SK-N-SH (cell line): ENCODE data around the gene AGGF1. TPM values are rescaled to one million over a fixed set of nuclear protein-coding genes. Genes with fewer than 3 reads are reported as not detected.
"Not testable (repeated sequence)": the region's sequence is repeated elsewhere in the genome, so short reads cannot be mapped to it uniquely, and the experiment has no call there.

Experiments
- CTCF ChIA-PET: fragments of 300-600, 350-600 bp; formaldehyde crosslinking; extraction: SDS; loops from one replicate; lab custom pipeline; 2021; lab: Yijun Ruan, JAX
- POLR2A ChIA-PET: fragments of 350-600 bp; sonication (Branson Sonifier 250); formaldehyde crosslinking; extraction: SDS; loops from one replicate; lab custom pipeline; 2020; ENCODE audit warnings: antibody characterized with exemption, inconsistent platforms; lab: Yijun Ruan, JAX
- DNase-seq: peaks from one replicate; pipeline ENCODE4 v3.0.0; 2012
- H2AFZ ChIP-seq: fragments of 200-600 bp; sonication (generic); 2 replicates; pipeline ENCODE4 v1.8.1; 2016; ENCODE audit warnings: antibody characterized with exemption, mild to moderate bottlenecking, low read depth
- H3F3A ChIP-seq: fragments of 200-600 bp; sonication (generic); replicated peaks from 2 replicates; pipeline ENCODE3; 2016; ENCODE audit warnings: antibody characterized with exemption, mild to moderate bottlenecking; ENCODE audit not compliant: insufficient read depth
- H3K27ac ChIP-seq, 2 experiments: fragments of 200-500 bp in 1 of 2; fragments of 200-600 bp in 1 of 2; sonication (Bioruptor generic) in 1 of 2; sonication (generic), shearing (Covaris generic) in 1 of 2; 2 replicates each; pipeline versions ENCODE4 v1.5.1 to v1.6.1; 2014 to 2016; ENCODE audit warnings: low read depth in 2 of 2, inconsistent platforms in 1 of 2, low read length in 1 of 2, mild to moderate bottlenecking in 1 of 2, mixed read lengths in 1 of 2
- H3K27me3 ChIP-seq: fragments of 200-600 bp; sonication (generic), shearing (Covaris generic); 2 replicates; pipeline ENCODE4 v1.6.1; 2016; ENCODE audit warnings: mixed run types; ENCODE audit not compliant: insufficient read depth
- H3K36me3 ChIP-seq, 2 experiments: fragments of 200-500 bp in 1 of 2; fragments of 200-600 bp in 1 of 2; sonication (Bioruptor generic) in 1 of 2; sonication (generic) in 1 of 2; replicated peaks in 1 of 2; 2 replicates each; pipeline versions ENCODE3 to v1.5.1; 2014 to 2016; ENCODE audit warnings: low read length in 1 of 2, mild to moderate bottlenecking in 1 of 2; ENCODE audit not compliant: insufficient read depth in 2 of 2, control insufficient read depth in 1 of 2
- H3K4me1 ChIP-seq, 2 experiments: fragments of 200-500 bp in 1 of 2; fragments of 200-600 bp in 1 of 2; sonication (Bioruptor generic) in 1 of 2; sonication (generic), shearing (Covaris generic) in 1 of 2; 2 replicates each; pipeline versions ENCODE4 v1.5.1 to v1.6.1; 2014 to 2016; ENCODE audit warnings: low read depth in 1 of 2, low read length in 1 of 2, mixed run types in 1 of 2; ENCODE audit not compliant: insufficient read depth in 2 of 2, control insufficient read depth in 1 of 2
- H3K4me2 ChIP-seq: fragments of 200-600 bp; sonication (generic), shearing (Covaris generic); 2 replicates; pipeline ENCODE4 v1.6.1; 2017; ENCODE audit warnings: mixed run types
- H3K4me3 ChIP-seq, 2 experiments: fragments of 200-500 bp in 1 of 2; fragments of 200-600 bp in 1 of 2; sonication (Bioruptor generic) in 1 of 2; sonication (generic), shearing (Covaris generic) in 1 of 2; 2 replicates each; pipeline versions ENCODE4 v1.5.1 to v1.8.1; 2014 to 2016; ENCODE audit warnings: low read depth in 2 of 2, inconsistent platforms in 1 of 2, low read length in 1 of 2, mild to moderate bottlenecking in 1 of 2, mixed read lengths in 1 of 2, moderate library complexity in 1 of 2
- H3K79me2 ChIP-seq: fragments of 200-600 bp; sonication (generic); 2 replicates; pipeline ENCODE4 v1.8.1; 2017; ENCODE audit warnings: mild to moderate bottlenecking; ENCODE audit not compliant: insufficient read depth
- H3K9ac ChIP-seq: fragments of 200-600 bp; sonication (generic); 2 replicates; pipeline ENCODE4 v1.6.1; 2017; ENCODE audit warnings: mixed run types
- H3K9me2 ChIP-seq: fragments of 200-600 bp; sonication (generic); 2 replicates; pipeline ENCODE4 v1.6.1; 2017; ENCODE audit warnings: mixed run types
- H3K9me3 ChIP-seq: fragments of 200-600 bp; sonication (generic); 2 replicates; pipeline ENCODE4 v1.6.1; 2017; ENCODE audit warnings: mixed run types, mild to moderate bottlenecking, moderate library complexity
- H4K20me1 ChIP-seq: fragments of 200-600 bp; sonication (generic); 2 replicates; pipeline ENCODE4 v1.6.1; 2017; ENCODE audit warnings: mild to moderate bottlenecking, mixed run types; ENCODE audit not compliant: insufficient read depth
- FOXJ3 ChIP-seq: sonication (generic); formaldehyde crosslinking; IDR thresholded peaks from 2 replicates; pipeline ENCODE4 v1.5.1; 2020; ENCODE audit warnings: mild to moderate bottlenecking, missing genetic modification reagents
- RXRA ChIP-seq: IDR thresholded peaks from 2 replicates; pipeline ENCODE4 v1.4.0; 2012; ENCODE audit warnings: low read depth, mild to moderate bottlenecking, borderline replicate concordance
- SIN3A ChIP-seq: IDR thresholded peaks from 2 replicates; pipeline ENCODE4 v1.6.1; 2012; ENCODE audit warnings: low read depth, mild to moderate bottlenecking, low read length, moderate library complexity, borderline replicate concordance
- TAF1 ChIP-seq: IDR thresholded peaks from 2 replicates; pipeline ENCODE4 v1.6.1; 2012; ENCODE audit warnings: low read depth, mild to moderate bottlenecking, low read length, moderate library complexity, borderline replicate concordance
- WGBS: methylation state at CpG from one replicate; pipeline ENCODE4 v1.1.6; 2017; ENCODE audit warnings: low lambda C conversion rate; 5-methylcytosine and 5-hydroxymethylcytosine counted together
- polyA plus RNA-seq, 3 experiments: library from polyadenylated mRNA; depleted of rRNA; stranded (reverse); fragments of >200 nt; gene quantifications; 2 replicates each; pipeline ENCODE4 v1.2.3, GENCODE V29; 2012
- TF ChIP-seq, protein P1 (sequence below): IDR thresholded peaks from 2 replicates; pipeline ENCODE4 v1.4.0; 2012; ENCODE audit warnings: low read depth
- TF ChIP-seq, protein P2 (sequence below): IDR thresholded peaks from 2 replicates; pipeline ENCODE4 v1.4.0; 2012; ENCODE audit warnings: low read depth, borderline replicate concordance
- TF ChIP-seq, protein P3 (sequence below): fragments of 150-350 bp; IDR thresholded peaks from 2 replicates; pipeline ENCODE4 v1.6.1; 2016; ENCODE audit warnings: mild to moderate bottlenecking, low read depth, low read length
- TF ChIP-seq, protein P4 (sequence below): IDR thresholded peaks from 2 replicates; pipeline ENCODE4; 2012

The AGGF1 gene
- polyA plus RNA-seq, 1 of the 3 experiments (the other 2 are of a cell fraction): 9.8 TPM

DNA sequence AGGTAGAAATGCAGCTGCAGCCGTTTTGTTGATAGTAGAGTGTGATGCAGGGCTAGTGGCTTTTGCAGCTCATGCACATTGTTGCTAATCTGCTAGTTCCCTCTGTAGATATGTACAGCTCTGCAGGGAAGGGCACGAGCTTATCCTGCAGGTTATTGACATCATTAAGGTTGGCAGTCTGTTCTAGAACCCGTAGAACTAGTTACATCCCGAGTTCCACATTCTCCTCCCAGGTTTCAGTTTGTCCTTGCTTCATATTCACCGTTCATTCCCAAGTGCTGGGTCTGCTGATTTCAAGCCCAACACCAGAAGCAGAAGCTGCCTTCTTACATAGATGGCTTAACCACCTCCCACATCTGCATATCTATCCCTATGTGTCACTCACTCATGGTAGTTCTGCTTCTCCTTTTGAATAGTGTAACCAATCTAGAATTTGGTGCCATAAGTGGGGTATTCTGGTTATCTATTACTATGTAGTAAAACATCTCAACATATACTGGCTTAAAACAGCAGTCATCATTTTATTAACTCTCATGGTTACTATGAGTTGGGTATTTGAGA lies 39.2 kb upstream of the AGGF1 start:
- Histone ChIP-seq H3K4me3 (no peak overlapping the region), H3K27me3 (no peaks in the 10 kb centered on the region), H4K20me1 (no peaks in the 10 kb centered on the region), H3K4me1 (no peaks in the 10 kb centered on the region; a peak in 1 of 4 replicates), H3K9me2 (no peaks in the 10 kb centered on the region), H3K79me2 (no peaks in the 10 kb centered on the region), H3K9ac (no peak overlapping the region), H3K36me3 (no peaks in the 10 kb centered on the region), H3K4me2 (no peak overlapping the region), H3K27ac (no peak overlapping the region), H3F3A (no peaks in the 10 kb centered on the region), H2AFZ (no peak overlapping the region), H3K9me3 (no peaks in the 10 kb centered on the region)
- TF ChIP-seq, protein P1, sequence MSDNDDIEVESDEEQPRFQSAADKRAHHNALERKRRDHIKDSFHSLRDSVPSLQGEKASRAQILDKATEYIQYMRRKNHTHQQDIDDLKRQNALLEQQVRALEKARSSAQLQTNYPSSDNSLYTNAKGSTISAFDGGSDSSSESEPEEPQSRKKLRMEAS: no peak
- ChIA-PET POLR2A (no interaction called here), CTCF (interaction anchor here (1.5 kb wide), 1 partner anchor 28 kb away, joined by 4 read pairs; no protein-coding TSS in a partner anchor)
- DNase-seq: no peak
- 43% methylated on average over 5 of the region's 5 CpGs for WGBS

DNA sequence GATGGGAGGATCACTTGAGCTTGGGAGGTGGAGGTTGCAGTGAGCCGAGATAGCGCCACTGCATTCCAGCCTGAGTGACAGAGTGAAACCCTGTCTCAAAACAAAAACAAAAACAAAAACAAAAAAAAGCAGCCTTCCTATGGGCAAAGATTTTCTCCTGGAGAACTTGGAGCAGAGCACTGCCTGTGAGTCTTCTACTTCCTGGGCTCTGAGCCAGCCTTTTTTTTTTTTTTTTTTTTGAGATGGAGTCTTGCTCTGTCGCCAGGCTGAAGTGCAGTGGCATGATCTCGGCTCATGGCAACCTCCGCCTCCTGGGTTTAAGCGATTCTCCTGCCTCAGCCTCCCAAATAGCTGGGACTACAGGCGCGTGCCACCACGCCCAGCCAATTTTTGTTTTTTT lies 36.8 kb upstream of the AGGF1 start:
- H3K27me3 ChIP-seq, POLR2A ChIA-PET: not testable (repeated sequence)
- WGBS: 84% methylated on average over 9 of the region's 9 CpGs

DNA sequence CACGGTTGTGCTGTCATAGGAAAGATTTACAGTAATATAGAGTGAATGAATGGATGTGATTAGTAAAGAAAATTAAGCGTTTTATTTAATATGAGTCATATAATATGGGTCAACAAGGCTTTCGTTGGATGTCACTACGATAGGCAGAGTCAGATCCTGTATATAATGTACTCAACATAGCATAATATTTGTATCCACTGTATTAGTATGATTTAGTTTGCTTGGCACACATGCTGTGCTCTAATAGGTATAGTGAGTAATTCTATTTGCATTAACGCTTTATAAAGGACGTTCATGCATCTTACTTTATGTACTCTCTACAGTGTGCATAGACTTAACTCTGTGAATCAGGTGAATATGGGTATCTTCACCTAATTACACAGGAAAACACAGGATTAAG lies 35.9 kb upstream of the AGGF1 start:
- Histone ChIP-seq H3K9me2 (no peaks in the 10 kb centered on the region), H3K9me3 (no peaks in the 10 kb centered on the region), H3K36me3 (no peaks in the 10 kb centered on the region), H3K27ac (no peak overlapping the region), H3K4me1 (no peaks in the 10 kb centered on the region), H3F3A (no peaks in the 10 kb centered on the region), H4K20me1 (no peaks in the 10 kb centered on the region), H3K4me3 (no peak overlapping the region), H3K27me3 (no peaks in the 10 kb centered on the region), H2AFZ (no peak overlapping the region), H3K9ac (no peak overlapping the region), H3K4me2 (no peak overlapping the region), H3K79me2 (no peaks in the 10 kb centered on the region)
- WGBS: 61% methylated on average over 6 of the region's 6 CpGs
- no peak for DNase-seq
- TF ChIP-seq TAF1 (no peak), SIN3A (no peak), FOXJ3 (CRISPR knock-in tag) (no peak), RXRA (no peak)
- TF ChIP-seq, protein P2, sequence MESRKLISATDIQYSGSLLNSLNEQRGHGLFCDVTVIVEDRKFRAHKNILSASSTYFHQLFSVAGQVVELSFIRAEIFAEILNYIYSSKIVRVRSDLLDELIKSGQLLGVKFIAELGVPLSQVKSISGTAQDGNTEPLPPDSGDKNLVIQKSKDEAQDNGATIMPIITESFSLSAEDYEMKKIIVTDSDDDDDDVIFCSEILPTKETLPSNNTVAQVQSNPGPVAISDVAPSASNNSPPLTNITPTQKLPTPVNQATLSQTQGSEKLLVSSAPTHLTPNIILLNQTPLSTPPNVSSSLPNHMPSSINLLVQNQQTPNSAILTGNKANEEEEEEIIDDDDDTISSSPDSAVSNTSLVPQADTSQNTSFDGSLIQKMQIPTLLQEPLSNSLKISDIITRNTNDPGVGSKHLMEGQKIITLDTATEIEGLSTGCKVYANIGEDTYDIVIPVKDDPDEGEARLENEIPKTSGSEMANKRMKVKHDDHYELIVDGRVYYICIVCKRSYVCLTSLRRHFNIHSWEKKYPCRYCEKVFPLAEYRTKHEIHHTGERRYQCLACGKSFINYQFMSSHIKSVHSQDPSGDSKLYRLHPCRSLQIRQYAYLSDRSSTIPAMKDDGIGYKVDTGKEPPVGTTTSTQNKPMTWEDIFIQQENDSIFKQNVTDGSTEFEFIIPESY: no peak
- TF ChIP-seq, protein P1: no peak
- TF ChIP-seq, protein P3, sequence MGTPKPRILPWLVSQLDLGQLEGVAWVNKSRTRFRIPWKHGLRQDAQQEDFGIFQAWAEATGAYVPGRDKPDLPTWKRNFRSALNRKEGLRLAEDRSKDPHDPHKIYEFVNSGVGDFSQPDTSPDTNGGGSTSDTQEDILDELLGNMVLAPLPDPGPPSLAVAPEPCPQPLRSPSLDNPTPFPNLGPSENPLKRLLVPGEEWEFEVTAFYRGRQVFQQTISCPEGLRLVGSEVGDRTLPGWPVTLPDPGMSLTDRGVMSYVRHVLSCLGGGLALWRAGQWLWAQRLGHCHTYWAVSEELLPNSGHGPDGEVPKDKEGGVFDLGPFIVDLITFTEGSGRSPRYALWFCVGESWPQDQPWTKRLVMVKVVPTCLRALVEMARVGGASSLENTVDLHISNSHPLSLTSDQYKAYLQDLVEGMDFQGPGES: no peak
- TF ChIP-seq, protein P4, sequence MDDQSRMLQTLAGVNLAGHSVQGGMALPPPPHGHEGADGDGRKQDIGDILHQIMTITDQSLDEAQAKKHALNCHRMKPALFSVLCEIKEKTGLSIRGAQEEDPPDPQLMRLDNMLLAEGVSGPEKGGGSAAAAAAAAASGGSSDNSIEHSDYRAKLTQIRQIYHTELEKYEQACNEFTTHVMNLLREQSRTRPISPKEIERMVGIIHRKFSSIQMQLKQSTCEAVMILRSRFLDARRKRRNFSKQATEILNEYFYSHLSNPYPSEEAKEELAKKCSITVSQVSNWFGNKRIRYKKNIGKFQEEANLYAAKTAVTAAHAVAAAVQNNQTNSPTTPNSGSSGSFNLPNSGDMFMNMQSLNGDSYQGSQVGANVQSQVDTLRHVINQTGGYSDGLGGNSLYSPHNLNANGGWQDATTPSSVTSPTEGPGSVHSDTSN: no peak
- POLR2A ChIA-PET: no interaction called here
- CTCF ChIA-PET: no interaction called here

More for the DNA sequence above, 36.8 kb upstream of the AGGF1 start:
- H3K4me3 ChIP-seq, H3F3A ChIP-seq, H3K79me2 ChIP-seq, H4K20me1 ChIP-seq, H3K9ac ChIP-seq, H3K4me1 ChIP-seq, H3K36me3 ChIP-seq, CTCF ChIA-PET, DNase-seq, H3K9me3 ChIP-seq, H3K27ac ChIP-seq, H3K4me2 ChIP-seq, H3K9me2 ChIP-seq, H2AFZ ChIP-seq: not testable (repeated sequence)

DNA sequence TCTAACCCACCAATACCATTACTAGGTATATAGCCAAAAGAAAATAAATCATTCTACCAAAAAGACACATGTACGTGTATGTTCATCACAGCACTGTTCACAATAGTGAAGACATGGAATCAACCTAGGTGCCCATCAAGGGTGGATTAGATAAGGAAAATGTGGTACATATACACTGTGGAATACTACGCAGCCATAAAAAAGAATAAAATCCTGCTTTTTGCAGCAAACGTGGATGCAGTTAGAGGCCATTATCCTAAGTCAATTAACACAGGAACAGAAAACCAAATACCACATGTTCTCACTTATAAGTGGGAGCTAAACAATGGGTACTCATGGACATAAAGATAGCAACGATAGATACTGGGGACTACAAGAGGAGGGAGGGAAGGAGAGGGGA lies 32.0 kb upstream of the AGGF1 start:
- H3K9ac ChIP-seq, H3K9me2 ChIP-seq, H3K36me3 ChIP-seq, DNase-seq, CTCF ChIA-PET, H3K4me2 ChIP-seq, H3K4me3 ChIP-seq, H2AFZ ChIP-seq, POLR2A ChIA-PET, H3K27ac ChIP-seq, H4K20me1 ChIP-seq, H3K4me1 ChIP-seq, H3K79me2 ChIP-seq, H3F3A ChIP-seq, H3K9me3 ChIP-seq, H3K27me3 ChIP-seq: not testable (repeated sequence)
- WGBS: 39% methylated on average over 4 of the region's 4 CpGs
